ENCODE results near the gene ERC2.

ERC2 gene

DNA sequence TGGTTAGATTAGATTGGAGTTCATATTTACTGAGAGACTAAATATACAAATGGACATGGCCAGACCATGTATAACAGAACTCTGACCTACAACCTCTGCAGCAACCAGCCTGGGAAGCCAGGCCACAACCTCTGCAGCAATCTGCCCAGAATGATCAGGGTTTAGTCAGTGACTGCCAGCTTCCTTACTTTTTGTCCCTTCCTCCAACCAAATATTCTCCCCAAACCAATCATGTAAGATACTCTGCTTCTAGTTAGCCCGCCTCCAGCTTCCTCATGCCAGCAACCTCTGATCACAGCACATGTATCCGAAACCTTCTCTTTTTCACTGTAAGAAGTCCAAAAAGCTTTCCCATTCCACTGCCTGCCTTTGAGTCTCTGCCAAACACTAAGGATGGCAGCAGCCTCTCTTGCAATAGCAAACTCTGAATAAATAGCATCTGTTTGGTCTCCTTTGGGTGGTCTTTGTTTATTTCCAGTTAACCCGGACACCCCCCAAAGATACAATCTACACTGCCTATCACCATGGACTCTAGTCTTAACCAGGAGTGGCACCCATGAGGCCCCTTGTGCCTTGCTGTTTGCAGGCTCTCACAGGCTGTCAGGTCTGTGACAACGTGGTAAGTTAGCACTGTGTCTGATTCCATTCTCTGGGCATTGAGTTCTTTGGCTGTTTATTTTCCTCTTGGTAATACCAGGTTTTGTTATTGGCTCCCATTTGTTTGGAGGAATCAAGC is 102.2 kb downstream of the ERC2 start:
- no peak for FAIRE-seq

DNA sequence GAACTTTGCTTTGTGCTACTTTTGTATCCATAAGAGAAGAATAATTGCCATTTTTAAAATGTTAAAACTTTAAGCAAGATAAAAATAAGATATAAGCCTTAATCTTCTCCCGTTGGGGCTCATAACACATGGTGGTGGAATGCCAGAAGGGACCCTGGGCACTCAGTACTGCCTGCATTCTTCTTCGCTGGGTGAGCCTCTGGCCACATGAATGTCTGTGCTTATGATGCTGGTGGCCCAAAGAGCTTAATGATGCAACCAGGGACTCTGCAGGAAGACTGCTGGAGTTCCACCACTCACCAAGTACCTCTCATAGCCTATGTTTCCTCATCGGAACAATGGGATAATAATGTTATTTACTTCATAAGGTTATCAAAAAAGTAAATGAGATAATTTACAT is 103.6 kb downstream of the ERC2 start:
- no peak for FAIRE-seq

DNA sequence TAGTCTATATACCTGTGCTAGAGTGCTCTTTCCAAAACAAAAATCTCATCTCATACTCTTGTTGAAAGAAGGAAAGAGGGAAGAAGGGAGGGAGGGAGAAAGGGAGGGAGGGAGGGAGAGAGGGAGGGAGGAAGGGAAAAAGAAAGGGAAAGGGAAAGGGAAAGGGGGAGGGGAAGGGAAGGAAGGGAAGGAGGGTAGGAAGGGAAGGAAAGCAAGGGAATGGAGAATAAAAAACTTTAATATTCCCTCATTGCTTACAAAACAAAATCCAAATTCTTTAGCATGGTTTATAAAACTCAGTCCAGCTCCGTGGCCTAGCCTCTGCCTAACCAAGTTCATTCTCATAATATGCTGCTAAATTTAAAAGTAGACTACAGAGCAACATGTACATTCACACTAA is 104.5 kb downstream of the ERC2 start:
- no peak for FAIRE-seq

DNA sequence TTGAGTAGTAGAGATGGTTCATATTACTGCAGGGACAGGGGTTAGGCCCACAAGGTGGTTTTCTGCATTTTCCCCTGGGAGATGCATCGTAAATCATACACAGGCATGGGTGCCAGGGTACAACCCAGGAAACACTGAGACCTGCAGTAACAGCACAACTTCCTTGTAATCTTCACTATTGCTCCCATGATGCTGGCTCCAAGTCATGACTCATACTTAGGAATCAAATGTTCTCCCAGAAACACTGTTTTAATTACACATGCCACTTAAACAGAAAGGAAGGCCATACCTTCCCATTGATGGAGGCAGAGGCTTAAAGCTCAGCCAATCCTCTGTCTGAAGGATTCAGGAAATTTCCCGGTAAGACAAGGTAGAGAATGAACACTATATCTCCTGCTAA is 106.5 kb downstream of the ERC2 start:
- no peak for FAIRE-seq

DNA sequence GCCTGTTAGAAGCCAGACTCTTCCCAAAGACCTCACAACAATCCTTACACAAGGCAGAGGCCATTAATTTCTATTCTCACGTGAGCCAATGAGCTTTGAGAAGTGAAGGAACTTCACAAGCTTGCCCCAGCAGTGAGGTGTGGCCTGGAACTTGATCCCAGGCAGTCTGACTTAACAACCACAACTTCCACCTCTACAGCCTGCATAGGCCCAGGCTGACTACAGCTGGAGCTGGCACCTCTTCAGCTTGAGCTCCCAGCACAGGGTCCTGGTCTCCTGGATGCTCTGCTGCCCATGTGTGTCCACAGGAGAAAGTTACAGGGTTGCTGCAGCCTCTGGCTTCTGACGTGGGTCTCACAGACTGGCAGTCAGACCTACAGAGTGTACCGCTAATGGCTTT is 111.0 kb downstream of the ERC2 start:
- no peak for FAIRE-seq

DNA sequence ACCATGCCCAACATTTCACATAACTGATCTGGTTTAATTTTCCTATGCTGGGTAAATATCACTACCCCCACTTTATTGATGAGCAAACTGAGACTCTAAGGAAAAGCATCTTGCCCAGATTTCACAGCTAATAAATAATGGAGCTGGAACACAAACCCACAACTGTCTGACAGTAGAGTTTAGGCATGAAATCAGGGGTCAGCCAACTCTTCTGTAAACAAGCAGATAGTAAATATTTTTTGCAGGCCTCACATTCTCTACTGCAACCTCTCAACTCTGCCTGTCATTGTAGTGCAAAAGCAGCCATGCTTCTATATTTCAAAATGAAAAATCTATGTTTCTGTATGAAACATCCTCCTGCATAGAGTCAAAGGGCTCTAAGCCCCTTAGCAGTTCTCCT is 111.5 kb downstream of the ERC2 start:
- FAIRE-seq = no peak

DNA sequence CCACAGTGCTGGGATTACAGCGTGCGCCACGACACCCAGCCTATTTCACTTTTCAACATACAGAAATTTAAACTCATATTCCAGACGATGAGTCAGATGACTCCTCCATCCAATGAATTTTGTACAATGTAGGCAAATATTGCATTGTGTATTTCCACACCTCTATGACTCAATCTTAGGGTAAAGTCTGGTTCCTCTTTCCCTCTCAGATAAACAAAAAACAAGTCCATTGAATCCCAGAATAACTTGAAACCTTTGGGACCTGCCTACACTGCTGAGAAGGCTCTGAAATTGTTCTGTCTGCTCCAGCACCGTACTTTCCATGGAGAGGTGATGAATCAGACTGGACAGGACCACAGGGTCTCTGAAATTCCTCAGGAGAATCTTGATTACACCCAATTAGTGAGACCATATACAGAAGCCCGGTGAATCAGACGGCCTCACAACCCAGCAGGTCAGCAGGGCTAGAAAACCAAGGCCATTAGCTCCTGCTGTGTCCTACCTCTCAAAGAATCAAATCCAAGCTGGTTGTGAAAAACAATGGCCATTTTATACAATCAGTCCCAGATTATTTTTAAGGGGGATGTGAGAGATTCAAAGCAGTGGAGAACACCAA is 112.6 kb downstream of the ERC2 start:
- FAIRE-seq = no peak

DNA sequence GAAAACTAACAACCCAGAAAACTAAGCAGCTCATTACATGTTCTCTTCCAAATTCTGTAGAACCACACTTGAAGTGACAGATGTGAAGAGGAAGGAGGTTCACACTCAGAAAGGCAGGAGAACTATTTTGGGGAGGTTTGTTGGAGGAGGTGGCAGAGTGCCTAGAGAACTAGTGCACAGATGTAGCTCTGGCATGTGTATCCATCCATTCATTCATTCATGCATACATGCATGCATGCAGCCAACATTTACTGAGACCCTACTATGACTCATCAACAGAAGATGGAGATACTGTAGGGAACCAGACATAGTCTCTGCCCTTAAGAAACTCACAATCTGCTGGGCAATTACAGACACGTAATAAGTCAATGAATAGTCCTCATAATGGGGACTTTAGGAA is 116.7 kb downstream of the ERC2 start:
- no peak for FAIRE-seq

DNA sequence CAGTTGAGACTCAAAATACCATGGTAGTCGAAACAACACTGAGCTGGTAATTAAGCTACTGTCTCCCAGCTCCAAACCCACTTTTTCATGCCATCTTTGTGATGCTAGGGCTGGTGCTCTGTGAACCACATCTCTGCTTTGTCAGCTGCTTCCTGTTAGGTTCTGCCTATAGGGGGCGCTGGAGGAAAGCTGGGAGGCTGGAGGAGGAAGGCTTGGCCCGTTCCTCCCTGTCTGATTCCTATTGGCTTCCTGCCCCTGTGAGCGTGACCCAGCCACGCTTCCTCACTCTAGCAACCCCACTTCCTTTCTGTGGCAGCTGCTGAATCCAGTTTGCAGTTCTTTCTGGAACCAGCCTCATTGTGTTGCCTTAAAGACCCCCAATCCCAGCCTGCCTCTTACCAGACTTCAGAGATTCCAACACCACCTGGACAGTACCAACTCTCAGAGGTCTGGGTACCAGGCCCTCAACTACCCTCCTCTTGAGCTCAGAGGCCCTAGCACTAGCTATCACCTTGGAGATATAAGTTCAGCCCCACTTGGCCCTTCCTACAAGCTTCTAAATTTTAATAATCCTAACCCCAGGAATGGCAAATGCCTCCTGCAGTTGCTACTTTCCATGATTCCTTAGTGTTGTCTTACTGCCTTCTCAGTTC is 120.9 kb downstream of the ERC2 start:
- no peak for FAIRE-seq

DNA sequence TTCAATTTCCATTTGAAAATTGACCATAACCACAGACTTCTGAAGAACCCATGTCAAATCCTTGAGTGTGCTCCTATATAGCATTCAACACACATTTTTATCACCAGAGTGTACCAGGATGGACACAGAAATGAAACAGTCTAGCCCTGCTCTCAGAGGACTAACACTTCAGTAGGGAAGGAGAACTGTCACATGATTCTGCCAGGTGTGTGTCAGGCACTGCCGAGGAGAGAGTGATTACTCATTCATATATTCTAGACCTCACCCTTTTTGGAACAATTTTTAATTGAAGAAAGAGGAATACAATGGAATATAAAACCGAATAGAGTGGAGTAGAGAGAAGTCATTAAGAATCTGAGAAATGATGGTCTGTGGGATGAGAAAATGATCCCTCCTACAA is 125.8 kb downstream of the ERC2 start:
- FAIRE-seq = no peak

DNA sequence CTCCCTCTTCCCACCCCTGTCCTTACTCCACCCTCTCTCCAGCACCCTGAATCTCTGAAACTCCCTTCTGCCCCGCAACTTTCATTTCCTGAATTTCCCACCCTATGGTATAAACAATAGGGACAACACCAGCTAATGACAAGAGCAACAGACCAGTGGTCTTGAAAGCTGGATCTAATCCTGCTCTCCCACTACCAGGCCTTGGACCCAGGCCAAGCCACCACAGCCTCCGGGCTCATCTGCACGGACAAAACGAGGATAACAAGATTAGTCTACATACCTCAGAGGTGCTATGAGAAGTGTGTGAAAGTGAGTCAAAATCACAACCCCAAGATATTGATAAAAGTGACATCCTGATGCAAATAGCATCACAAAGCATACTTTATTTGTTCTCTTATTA is 128.6 kb downstream of the ERC2 start:
- no peak for FAIRE-seq

DNA sequence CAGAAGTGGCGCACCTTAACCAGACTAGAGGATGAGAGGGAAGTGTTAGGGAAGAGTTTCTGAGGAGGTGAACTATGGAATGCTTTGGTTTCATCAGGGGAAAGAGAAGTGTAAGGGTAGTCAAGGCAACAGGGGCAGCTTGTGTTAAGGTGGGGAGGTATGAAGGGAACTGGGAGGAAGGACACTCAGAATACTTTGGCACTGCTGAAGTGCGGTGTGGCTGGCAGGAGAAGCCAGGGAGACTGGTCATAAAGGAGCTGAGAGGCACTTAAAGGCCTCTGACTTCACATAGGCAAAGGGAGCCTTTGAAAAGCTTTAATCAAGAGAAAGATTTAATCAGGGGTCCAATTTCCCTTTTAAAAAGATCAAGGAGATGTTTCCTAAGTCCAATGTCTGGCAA is 129.0 kb downstream of the ERC2 start:
- no peak for FAIRE-seq

DNA sequence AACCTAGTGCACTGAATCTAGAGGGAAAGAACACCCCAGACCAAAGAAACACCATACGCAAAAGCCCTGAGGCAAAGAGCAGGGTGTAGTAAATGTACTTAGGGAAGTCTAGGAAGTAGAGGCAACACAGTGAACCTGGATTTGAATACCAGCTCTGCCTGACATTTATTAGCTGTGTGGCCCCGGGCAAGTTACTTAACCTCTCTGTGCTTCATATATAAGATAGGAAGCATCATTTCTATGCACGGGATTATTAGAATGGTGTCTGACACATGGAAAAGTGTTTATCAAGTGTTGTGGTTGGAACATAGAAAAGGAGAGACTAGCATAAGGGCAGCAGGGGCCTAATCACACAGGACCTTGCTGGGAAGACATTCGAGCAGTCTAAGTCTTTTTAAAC is 132.2 kb downstream of the ERC2 start:
- FAIRE-seq = no peak

DNA sequence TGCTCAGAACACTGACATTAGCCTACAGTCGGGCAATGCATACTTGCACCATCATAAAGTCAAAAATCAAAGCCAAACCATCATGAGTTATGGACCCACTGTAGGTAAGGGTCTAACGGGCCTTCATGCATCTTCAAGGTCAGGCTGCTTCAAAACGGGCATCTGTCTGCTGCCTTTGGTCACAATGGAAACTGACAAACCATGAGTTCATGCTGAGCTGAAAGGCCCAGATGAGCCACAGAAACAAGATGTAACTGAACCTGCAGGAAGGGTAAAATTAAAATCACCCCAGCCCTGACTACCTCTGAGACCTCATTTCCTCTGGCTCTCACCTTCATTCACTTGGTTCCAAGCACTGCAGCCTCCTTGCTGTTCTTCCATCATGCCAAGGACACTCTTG is 143.8 kb downstream of the ERC2 start:
- no peak for FAIRE-seq

DNA sequence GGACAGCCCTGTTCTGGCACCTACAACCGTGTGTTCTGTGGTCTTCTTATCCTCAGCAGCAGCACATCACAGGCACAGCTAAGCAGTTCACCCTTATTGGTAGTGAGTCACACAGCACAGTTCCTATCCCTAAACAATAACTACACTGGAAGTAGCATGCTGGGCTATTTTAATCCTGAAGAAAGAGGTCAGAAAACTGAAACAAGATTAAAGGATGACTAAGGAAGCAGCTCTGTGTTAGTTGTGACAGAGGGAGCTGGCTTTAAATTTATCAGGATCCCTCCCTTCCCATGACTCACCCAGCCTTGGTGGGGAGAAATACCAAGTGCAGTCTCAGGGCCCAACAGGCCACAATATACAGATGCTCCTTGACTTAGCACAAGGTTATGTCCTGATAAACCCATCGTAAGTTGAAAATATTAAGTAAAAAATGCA is 144.3 kb downstream of the ERC2 start:
- no peak for FAIRE-seq

DNA sequence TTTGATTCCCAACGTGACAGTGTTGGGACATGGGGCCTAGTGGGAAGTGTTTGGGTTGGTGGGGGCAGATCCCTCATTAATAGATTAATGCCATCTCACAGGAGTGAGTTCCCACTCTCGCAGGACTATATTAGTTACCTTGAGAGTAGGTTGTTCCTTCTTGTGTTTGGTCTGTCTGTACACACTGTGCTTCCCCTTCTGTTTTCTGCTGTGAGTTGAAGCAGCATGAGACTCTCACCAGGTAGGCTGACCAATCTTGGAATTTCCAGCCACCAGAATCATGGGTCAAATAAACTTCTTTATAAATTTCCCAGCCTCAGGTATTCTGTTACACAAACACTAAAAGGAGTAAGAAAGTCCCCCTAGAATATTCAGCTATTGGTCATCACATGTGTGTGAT is 145.4 kb downstream of the ERC2 start:
- FAIRE-seq = no peak

DNA sequence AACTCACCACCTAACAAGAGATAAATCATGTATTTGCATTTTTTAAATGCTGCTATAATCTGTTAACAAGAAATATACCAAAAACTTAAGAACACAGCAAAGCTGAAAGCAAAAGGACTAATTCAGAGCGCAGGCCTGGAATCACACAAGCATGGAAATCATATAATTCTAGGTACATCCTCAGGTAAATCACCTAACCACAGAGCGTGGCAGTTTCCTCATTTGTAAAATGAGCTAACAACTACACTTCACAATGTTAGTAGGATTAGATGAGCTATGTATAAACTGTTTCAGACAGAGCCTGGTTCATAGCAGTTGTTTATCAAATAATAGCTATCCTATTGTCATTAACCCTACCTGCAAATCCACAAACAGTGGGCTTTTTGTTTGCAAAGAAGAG is 146.4 kb downstream of the ERC2 start:
- no peak for FAIRE-seq

DNA sequence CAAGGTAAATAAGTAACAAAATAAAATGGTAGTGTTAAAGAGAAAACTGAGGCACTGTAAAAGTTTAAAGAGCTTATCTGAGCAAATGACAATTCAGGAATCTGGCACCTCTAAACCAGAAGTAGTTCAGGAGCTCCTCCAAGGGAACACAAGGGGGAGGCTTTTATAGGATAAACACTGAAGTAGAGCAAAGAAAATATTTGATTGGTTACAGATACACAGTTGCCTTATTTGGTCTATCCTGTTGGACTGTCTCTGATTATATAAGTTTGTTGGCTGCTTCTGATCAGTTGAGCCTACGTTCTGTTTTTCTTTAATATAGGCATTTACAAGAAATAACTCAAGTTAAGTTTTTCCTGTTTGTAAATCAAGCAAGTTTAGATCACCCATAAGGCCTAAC is 146.9 kb downstream of the ERC2 start:
- FAIRE-seq = no peak

DNA sequence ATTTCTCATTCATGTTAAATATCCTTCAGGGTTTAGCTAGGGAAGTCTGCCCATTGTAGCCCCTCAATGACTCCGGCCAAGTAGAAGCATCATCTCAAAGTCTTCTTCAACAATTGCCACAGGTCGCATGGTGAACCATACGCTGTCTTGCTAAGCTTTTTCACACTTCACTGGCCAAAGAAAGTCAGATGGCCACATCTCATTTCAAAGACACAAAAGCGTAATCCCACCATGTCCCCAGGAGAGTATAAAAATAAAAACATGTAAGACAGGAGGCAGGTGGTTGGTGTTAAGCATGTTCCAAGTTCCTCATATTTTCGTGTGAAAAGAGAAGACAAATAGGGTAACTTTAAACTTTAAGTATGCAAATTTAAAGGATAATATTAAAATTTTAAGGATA is 147.4 kb downstream of the ERC2 start:
- FAIRE-seq = no peak

DNA sequence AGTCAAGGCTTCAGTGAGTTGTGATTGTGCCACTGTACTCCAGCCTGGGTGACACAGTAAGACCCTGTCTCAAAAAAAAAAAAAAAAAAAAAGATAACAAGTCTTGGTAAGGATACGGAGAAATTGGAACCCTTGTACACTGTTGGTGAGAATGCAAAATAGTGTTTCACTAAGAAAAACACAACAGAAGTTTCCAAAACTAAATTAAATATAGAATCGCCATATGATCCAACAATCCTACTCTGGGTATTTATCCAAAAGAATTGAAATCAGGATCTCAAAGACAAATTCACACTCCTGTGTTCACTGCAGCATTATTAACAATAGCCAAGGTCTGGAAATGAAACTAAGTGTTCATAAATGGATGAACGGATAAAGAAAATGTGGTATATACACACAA is 149.4 kb downstream of the ERC2 start:
- FAIRE-seq = no peak

DNA sequence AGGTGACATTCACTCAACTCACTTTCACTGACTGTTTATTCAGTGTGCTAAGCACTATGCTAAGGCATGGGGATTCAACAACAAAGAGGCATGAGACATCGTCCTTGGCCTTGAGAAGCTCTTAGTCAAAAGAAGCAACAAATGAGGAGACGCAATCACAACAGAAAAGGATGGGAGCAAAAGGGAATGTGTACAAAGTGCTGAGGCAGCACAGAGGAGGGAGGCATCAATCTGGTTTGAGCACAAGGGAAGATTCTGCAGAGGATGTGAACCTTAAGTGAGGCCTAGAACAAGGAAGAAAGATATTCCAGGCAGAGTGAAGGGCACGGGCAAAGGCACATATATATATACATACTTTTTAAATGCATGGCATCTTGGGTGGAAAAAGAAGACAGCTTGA is 151.3 kb downstream of the ERC2 start:
- FAIRE-seq = no peak

DNA sequence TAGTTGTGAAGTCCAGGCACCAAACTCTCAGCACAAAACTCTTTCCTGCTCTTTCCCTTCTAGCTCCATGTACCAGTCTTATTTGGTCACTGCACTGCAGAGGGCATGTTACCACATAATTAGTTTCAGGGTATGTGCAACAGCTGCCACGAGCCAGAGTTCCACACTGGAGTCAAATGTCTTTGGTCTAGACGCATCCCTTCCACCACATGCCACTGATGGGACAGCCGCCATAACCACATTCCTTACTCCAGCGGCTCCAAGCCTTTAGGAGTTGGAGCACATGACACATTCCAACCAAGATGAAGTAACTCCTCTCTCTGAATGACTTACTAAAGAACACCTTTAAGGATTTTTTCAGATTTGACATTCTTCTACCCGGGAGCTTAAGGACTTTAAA is 153.4 kb downstream of the ERC2 start:
- no peak for FAIRE-seq

DNA sequence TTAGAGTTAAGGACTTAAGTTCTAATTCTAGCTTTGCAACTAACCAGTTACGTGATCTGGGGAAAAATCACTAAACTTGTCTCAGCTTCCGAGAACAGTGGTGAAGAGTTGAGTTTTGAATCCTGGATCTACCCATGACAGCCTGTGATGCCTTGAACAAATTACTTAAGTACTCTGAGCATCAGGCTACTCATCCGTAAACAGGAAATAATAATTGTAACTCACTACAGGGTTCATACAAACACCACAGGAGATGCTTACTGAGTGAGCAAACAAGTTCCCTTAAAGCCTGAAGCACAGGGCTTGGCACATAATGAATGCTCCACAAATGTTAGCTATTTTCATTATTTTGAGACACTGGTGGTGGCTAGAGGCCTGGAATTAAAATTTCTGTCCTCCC is 158.8 kb downstream of the ERC2 start:
- FAIRE-seq = no peak

DNA sequence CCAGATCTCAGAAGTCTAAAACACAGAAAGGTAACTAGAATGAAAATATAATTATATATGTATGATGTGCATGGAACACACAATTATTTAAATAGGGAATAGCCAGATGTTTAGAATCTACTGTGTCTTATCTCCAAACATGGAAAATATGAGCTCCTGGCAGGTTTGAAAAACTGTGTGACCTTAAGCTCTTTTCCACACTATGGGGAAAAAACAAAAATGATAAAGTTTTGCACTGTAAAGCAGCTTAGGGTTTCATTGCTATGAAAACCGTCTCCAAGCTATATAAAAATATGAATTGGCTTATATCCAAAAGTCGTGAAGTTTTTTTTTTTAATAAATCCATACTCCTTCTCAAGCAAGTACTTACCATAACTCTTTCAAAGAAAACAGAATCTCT is 159.8 kb downstream of the ERC2 start:
- no peak for FAIRE-seq

DNA sequence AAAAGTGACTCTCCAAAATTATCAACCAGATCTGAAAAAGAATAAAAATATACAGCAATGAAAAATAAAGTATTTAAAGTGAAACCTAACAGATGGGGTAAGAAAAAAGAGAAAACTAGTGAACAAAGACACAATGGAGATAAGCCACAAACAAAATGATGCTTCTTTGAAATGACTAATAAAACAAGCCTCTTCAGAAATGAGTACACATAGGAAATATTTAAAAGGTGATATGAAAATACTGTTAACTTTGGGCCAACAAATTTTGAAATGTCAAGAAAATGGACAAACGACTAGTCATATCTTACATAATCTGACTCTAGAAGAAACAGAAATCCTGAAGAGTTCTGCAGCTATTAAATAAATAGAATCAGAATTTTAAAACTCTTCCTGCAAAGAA is 164.2 kb downstream of the ERC2 start:
- no peak for FAIRE-seq

Data from colon (tissue), 2 donors.